SK-N-SH (cell line): ENCODE data around the gene GDF2.

Experiments used
- GABPA ChIP-seq: IDR thresholded peaks from 2 replicates; pipeline ENCODE4 v1.4.0; 2012; ENCODE audit warnings: low read depth, mild to moderate bottlenecking
- NFIC ChIP-seq: IDR thresholded peaks from 2 replicates; pipeline ENCODE4 v1.4.0; 2012; ENCODE audit warnings: borderline replicate concordance
- RCOR1 ChIP-seq: fragments of 150-350 bp; IDR thresholded peaks from 2 replicates; pipeline ENCODE4 v1.6.1; 2017; ENCODE audit warnings: antibody characterized with exemption, low read length
- RXRA ChIP-seq: IDR thresholded peaks from 2 replicates; pipeline ENCODE4 v1.4.0; 2012; ENCODE audit warnings: low read depth, mild to moderate bottlenecking, borderline replicate concordance
- TAF1 ChIP-seq: IDR thresholded peaks from 2 replicates; pipeline ENCODE4 v1.6.1; 2012; ENCODE audit warnings: low read depth, mild to moderate bottlenecking, low read length, moderate library complexity, borderline replicate concordance
- TF ChIP-seq, protein P1 (sequence below): fragments of 200-600 bp; sonication (generic); IDR thresholded peaks from 2 replicates; pipeline ENCODE4 v1.6.1; 2017; ENCODE audit warnings: antibody characterized with exemption, mild to moderate bottlenecking, moderate library complexity

DNA sequence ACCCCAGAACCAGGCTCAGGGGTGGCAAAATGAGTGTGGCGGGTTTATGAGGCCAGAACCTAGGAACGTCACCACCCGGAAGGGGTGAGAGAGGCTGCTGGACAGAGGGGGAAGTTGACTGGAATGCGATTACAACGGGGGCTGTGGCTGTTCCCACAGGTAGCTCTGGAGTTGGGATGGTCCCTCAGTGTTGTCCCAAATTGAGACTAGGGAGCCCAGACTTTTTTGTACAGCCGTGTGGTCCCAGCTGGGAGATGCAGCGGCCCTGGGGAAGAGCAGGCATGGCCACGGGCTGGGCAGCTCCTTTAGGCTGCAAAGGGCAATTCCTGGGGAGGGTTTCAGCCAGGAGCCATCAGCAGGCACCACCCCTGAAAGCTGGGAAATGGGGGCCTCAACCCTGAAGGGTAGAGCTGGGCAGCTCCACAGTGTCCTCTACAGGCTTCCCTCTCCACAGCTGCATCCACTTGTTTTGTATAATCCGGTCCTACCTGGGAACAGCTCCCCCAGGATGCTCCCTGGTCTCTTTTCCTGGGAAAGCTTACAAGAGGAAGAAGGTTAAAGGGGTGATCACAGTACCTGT, 33.2 kb upstream of the GDF2 start:
- TF ChIP-seq TAF1 (no peak), GABPA (no peak), RCOR1 (no peak), RXRA (no peak), NFIC (no peak)
- TF ChIP-seq, protein P1, sequence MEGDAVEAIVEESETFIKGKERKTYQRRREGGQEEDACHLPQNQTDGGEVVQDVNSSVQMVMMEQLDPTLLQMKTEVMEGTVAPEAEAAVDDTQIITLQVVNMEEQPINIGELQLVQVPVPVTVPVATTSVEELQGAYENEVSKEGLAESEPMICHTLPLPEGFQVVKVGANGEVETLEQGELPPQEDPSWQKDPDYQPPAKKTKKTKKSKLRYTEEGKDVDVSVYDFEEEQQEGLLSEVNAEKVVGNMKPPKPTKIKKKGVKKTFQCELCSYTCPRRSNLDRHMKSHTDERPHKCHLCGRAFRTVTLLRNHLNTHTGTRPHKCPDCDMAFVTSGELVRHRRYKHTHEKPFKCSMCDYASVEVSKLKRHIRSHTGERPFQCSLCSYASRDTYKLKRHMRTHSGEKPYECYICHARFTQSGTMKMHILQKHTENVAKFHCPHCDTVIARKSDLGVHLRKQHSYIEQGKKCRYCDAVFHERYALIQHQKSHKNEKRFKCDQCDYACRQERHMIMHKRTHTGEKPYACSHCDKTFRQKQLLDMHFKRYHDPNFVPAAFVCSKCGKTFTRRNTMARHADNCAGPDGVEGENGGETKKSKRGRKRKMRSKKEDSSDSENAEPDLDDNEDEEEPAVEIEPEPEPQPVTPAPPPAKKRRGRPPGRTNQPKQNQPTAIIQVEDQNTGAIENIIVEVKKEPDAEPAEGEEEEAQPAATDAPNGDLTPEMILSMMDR = no peak
